ENCODE data around the gene TBC1D5. TPM values are rescaled to one million over a fixed set of nuclear protein-coding genes. Genes with fewer than 3 reads are reported as not detected.
"Not testable (repeated sequence)": the region's sequence is repeated elsewhere in the genome, so short reads cannot be mapped to it uniquely, and the experiment has no call there.

Gene TBC1D5
- total RNA-seq, 1 donor from 2014 or later: 106 TPM

- no peaks in the 10 kb centered on the region for H3K9me3 Mint-ChIP-seq
- H3K36me3 Mint-ChIP-seq (ENCODE audit: low read depth): peaks cover 31% of the 10 kb centered on the region
- no peak overlapping the region for H3K27ac Mint-ChIP-seq
- CTCF ChIA-PET: interaction anchor here (1.0 kb wide), 1 partner anchor 20 kb away, joined by 3 read pairs; no protein-coding TSS in a partner anchor
- intact Hi-C loops (cut with micrococcal nuclease): no loop called here
- H3K27me3 Mint-ChIP-seq: no peaks in the 10 kb centered on the region
- DNase-seq: no peak
- no peak for TF ChIP-seq CTCF (IDR thresholded peaks at IDR 0.05)
- no peak overlapping the region for H3K4me3 Mint-ChIP-seq
- ATAC-seq (ENCODE audit: low read depth): no peak
- POLR2A ChIA-PET: no interaction called here
- H3K4me1 Mint-ChIP-seq: peaks cover 25% of the 10 kb centered on the region
These were observed 117.3 kb downstream of the TBC1D5 start for GRCh38 chr3:17625133-17625532.

GRCh38 chr3:17623464-17623863 lies 119.0 kb downstream of the TBC1D5 start:
- ChIA-PET CTCF (interaction anchor here (0.7 kb wide), 1 partner anchor 14 kb away, joined by 3 read pairs; no protein-coding TSS in a partner anchor), POLR2A (no interaction called here)
- DNase-seq: no peak

GRCh38 chr3:17619968-17620367 lies 122.5 kb downstream of the TBC1D5 start:
- H3K27ac Mint-ChIP-seq: no peak overlapping the region
- H3K9me3 Mint-ChIP-seq: peaks cover 3% of the 10 kb centered on the region
- TF ChIP-seq CTCF (IDR thresholded peaks at IDR 0.05): no peak
- H3K4me1 Mint-ChIP-seq: no peaks in the 10 kb centered on the region
- no peaks in the 10 kb centered on the region for H3K27me3 Mint-ChIP-seq
- ChIA-PET POLR2A (no interaction called here), CTCF (no interaction called here)
- H3K4me3 Mint-ChIP-seq: no peak overlapping the region
- H3K36me3 Mint-ChIP-seq (ENCODE audit: low read depth): peaks cover 58% of the 10 kb centered on the region
- ATAC-seq (ENCODE audit: low read depth) (no peak), DNase-seq (no peak)
- intact Hi-C loops (cut with micrococcal nuclease): no loop called here

More at GRCh38 chr3:17623464-17623863, 119.0 kb downstream of the TBC1D5 start:
- no peak for TF ChIP-seq CTCF (IDR thresholded peaks at IDR 0.05)
- peaks cover 42% of the 10 kb centered on the region for H3K36me3 Mint-ChIP-seq (ENCODE audit: low read depth)
- no peak for ATAC-seq (ENCODE audit: low read depth)
- no peak overlapping the region for H3K4me3 Mint-ChIP-seq
- H3K9me3 Mint-ChIP-seq: no peaks in the 10 kb centered on the region
- H3K4me1 Mint-ChIP-seq: peaks cover 15% of the 10 kb centered on the region
- intact Hi-C loops (cut with micrococcal nuclease): no loop called here
- no peaks in the 10 kb centered on the region for H3K27me3 Mint-ChIP-seq
- H3K27ac Mint-ChIP-seq: no peak overlapping the region

- intact Hi-C loops (cut with micrococcal nuclease); CTCF ChIA-PET: not testable (repeated sequence)
These were observed 129.4 kb downstream of the TBC1D5 start for GRCh38 chr3:17613017-17613416.

GRCh38 chr3:17607905-17608304 lies 134.5 kb downstream of the TBC1D5 start:
- ATAC-seq (ENCODE audit: low read depth): no peak
- ChIA-PET POLR2A (no interaction called here), CTCF (no interaction called here)
- no peak for TF ChIP-seq CTCF (IDR thresholded peaks at IDR 0.05)
- H3K27me3 Mint-ChIP-seq: no peaks in the 10 kb centered on the region
- no peak overlapping the region for H3K4me3 Mint-ChIP-seq
- DNase-seq: no peak
- H3K9me3 Mint-ChIP-seq: peaks cover 2% of the 10 kb centered on the region
- peaks cover 14% of the 10 kb centered on the region for H3K4me1 Mint-ChIP-seq
- H3K36me3 Mint-ChIP-seq (ENCODE audit: low read depth): peaks cover 35% of the 10 kb centered on the region
- no peak overlapping the region for H3K27ac Mint-ChIP-seq
- intact Hi-C loops (cut with micrococcal nuclease): no loop called here

More at GRCh38 chr3:17613017-17613416, 129.4 kb downstream of the TBC1D5 start:
- H3K27me3 Mint-ChIP-seq; ATAC-seq (ENCODE audit: low read depth); DNase-seq; POLR2A ChIA-PET; H3K27ac Mint-ChIP-seq; H3K4me3 Mint-ChIP-seq; H3K4me1 Mint-ChIP-seq: not testable (repeated sequence)
- Mint-ChIP-seq H3K36me3 (ENCODE audit: low read depth) (peaks cover 38% of the 10 kb centered on the region), H3K9me3 (peaks cover 12% of the 10 kb centered on the region)

GRCh38 chr3:17605934-17606333 lies 136.5 kb downstream of the TBC1D5 start:
- Mint-ChIP-seq H3K4me1 (peaks cover 14% of the 10 kb centered on the region), H3K9me3 (peaks cover 2% of the 10 kb centered on the region), H3K27ac (no peak overlapping the region), H3K36me3 (ENCODE audit: low read depth) (peaks cover 34% of the 10 kb centered on the region), H3K4me3 (no peak overlapping the region), H3K27me3 (no peaks in the 10 kb centered on the region)
- DNase-seq (no peak), ATAC-seq (ENCODE audit: low read depth) (no peak)
- ChIA-PET POLR2A (no interaction called here), CTCF (no interaction called here)
- intact Hi-C loops (cut with micrococcal nuclease): no loop called here
- no peak for TF ChIP-seq CTCF (IDR thresholded peaks at IDR 0.05)

Data from activated B cell treated with CpG ODN at 0.5 μM for 24 hours (primary cell).